Kidney capillary endothelial cell (primary cell): ENCODE results near the gene CEP170B.
A peak's percentile ranks its signal among the peaks of the same experiment; 100 is the strongest.
"Not testable (repeated sequence)": the region's sequence is repeated elsewhere in the genome, so short reads cannot be mapped to it uniquely, and the experiment has no call there.

Experiments used
- DNase-seq: peaks from one replicate; pipeline ENCODE4 v3.0.0-alpha.2; 2018; ENCODE audit warnings: low spot score

The CEP170B gene

GRCh38 chr14:104919152-104919992 lies 54.3 kb downstream of the CEP170B start:
- not testable (repeated sequence) for DNase-seq

GRCh38 chr14:104919993-104920315 lies 54.9 kb downstream of the CEP170B start:
- DNase-seq: no peak

DNA sequence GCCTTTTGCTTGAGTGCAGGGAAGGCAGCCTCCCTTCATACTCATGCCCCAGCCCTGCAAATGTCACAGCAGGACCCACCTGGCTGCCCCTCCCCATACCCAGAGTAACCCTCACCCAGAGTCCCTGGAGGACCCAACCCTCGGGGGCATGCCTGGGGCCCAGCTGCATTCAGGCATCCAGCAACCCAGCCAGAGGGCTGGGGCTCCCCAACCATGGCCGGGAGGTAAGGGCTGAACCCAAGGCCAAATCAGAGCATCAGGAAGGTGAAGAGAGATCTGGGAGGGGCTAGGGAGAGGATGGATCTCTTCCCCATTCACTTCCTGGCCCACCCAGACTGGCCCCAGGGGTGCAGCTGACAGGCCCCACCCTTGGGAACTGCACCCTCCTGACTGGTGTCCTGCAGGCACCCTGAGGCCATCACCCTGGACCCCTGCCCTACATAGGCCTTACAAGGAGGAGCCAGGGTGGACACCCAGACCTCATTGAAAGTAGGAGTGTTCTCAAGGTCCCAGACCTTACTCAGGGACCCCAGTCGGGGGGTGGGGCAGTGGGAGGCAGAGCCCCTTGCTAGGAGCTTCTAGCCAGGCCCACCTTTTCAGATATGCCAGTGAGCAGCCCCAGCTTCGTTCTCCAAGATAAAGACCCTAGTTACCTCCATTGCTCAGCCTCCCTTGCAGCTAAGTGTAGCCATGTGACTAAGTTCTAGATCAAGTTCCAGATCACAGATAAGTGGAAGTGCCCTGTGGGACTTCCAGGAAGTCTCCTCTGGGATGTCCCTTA lies 58.8 kb downstream of the CEP170B start:
- no peak for DNase-seq

DNA sequence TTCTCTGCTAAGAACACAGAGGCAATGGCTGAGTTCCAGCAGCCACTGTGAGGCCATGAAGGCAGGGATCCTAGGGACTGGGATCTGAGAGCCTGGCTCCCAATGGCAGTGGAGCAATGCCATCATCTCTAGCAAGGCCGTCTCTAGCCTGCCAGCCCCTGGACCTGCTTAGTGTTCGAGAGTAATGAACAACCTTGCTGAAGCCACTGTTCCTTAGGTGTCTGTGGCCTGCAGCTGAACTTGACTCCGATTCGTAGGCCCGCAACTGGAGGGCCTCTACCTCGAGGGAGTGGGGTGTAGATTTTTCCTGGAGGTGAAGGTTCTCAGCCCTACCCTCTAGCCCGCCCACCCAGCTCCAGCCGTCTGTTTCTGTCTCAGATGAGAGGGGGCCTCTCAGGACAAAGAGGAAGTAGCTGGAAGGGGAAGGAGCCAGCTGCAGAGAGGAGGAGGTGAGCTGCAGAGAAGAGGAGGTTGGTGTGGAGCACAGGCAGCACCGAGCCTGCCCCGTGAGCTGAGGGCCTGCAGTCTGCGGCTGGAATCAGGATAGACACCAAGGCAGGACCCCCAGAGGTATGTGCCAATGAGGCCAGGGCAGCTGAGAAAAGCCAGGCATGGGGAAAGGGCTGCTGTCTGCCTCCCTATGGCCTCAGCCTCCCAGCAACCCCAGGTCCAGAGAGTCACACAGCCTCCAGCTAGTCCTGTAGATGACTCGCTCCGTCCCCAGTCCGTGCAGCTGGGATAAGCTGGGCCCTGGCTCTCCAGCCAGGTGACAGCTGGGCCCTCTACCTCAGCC lies 59.5 kb downstream of the CEP170B start, which contains the start of gene PLD4:
Gene PLD4, plus strand, starts transcription at position 459 of the 793 bp plus-strand sequence. CDS start 2,262 bp downstream, outside the sequence.
- DNase-seq: no peak

DNA sequence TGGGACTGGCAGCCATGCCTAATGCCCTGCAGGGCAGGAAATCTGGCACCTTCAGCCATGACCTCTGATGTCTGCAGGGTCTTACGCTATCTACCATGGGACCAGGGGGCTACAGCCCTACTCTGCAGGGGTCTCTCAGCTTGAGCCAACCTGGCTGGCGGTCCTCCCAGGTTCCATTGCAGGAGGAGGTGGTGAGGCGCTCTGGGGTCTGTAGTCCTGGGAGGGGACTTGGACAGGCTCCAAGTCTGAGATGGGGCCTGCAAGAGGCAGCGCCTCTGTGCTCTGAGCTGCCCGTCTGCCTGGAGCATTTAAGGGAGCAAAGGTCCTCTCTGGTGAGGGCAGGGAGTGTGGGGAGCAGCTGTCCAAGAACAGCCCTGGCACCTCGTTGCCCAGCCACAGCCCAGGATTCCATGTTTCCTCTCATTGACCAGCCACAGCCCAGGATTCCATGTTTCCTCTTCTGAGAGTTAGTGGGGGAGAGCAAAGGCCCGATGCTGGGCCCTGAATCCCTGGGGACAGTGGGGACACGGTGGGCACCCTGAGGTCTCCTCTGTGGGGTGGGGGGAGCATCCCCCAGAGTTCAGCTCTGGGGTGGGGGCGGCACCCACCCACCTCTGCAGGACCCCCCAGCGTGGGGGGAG lies 60.3 kb downstream of the CEP170B start:
- DNase-seq: no peak

- no peak for DNase-seq
These were observed 61.0 kb downstream of the CEP170B start for GRCh38 chr14:104925855-104926609.

GRCh38 chr14:104926619-104927431 lies 61.8 kb downstream of the CEP170B start:
- no peak for DNase-seq

- no peak for DNase-seq
These were observed 62.4 kb downstream of the CEP170B start for GRCh38 chr14:104927432-104927816.

- DNase-seq: no peak
These were observed 62.8 kb downstream of the CEP170B start for GRCh38 chr14:104927901-104928300.

DNA sequence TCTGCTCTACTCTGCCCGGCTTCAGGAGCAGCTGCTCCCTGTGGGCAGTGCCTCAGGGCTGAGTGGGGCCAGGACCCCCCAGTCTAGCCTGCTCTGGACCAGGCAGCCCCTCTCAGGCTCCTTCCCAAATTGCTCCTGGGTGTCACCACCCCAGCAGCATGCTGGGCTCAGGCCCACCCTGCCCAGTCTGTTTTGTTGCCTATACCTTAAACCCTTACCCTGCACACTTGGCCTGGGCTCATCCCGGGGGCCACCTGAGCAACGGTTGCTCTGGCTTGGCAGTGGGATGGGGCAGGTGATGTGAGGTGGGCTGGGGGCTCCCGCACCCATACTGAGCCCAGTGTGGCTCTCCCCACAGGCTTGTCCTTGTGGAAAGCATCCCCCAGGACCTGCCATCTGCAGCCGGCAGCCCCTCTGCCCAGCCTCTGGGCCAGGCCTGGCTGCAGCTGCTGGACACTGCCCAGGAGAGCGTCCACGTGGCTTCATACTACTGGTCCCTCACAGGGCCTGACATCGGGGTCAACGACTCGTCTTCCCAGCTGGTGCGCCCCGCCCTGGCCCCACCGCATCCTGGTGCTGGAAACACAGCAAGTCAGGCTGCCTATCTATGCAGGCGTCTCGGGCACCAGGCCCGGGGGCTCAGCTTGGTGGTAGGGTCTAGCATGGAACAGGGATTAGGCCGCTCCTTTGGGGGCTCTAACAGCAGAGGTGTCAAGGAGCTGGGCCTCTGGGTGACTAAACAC lies 63.5 kb downstream of the CEP170B start:
- no peak for DNase-seq

DNA sequence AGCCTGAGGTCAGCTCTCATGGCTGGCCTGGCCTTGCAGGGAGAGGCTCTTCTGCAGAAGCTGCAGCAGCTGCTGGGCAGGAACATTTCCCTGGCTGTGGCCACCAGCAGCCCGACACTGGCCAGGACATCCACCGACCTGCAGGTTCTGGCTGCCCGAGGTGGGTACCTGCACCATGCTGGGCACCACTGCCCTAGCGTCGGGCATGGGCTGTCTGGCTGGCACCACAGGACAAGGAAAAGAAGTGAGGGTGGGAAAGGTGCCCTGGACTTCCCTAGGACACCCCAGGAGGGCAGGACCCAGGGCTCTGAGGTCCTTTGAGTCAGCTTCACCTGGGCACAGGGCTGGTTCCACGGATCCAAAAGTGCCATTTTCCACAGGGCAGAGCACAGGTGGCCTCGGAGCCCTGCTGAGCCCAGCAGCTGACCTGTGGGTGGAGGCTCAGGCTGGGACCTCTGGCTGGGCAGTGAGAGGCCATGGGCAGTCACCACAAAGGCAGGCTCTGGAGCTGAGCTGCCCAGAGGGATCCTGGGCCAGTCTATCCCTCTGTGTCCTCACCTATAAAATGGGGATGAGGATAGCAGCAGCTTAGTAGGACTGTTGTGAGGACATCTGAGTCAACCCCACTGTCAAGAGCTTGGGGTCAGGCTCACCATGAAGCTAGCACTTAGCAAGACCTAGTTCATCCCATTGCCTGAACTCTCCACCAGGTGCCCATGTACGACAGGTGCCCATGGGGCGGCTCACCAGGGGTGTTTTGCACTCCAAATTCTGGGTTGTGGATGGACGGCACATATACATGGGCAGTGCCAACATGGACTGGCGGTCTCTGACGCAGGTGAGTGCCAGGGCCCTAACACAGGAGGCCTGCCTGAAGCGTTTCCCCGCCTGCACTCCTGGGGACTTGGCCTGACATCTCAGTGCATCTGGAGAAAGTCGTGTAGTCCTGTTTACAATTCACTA lies 64.5 kb downstream of the CEP170B start:
- DNase-seq: no peak

DNA sequence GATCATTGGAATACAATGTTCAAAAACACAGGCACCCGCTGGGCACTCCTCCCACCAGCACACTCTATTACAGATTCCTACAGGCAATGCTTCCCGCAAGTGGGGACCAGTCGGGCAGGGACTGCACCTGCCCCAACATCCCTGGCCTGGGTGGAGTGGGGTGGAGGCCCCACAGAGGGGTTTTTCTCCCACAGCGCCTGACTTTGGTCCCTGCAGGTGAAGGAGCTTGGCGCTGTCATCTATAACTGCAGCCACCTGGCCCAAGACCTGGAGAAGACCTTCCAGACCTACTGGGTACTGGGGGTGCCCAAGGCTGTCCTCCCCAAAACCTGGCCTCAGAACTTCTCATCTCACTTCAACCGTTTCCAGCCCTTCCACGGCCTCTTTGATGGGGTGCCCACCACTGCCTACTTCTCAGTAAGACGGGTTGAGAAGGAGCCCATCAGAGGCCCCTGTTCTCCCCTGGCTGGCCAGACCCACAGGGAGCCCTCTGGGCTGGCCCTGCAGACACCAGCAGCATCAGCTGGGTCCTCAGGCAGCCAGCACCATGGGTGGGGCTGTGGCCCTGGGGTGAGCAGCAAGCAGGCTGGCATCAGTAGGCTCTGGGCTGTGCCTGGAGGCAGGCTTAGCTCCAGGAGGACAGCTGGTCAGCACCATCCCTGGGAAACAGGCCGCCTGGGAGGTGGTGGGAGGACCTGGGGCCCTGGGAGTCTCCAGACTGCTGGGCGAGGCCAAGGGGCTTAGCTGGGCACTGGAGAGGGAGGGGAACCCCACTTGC lies 65.6 kb downstream of the CEP170B start:
- no peak for DNase-seq

DNA sequence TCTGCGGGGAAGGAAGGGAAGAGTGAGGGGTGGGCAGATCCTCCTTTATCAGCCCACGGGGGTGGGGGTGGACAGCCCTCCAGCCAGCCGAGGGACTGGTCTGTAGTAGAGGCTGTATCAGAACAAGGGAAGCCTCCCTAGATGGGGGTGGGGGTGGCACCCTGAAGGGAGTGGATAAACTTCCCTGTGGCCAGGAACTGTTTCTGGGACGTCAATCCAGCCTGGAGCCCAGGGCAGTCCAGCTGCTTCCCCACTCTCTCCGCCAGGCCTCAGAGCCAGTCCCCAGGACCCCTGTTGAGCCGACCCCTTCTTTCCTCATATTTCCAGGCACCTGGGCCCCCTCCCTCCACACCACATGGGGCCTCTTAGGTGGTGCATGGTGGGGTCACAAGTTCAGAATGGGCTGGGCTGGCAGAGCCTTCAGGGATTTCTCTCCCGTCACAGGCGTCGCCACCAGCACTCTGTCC lies 66.3 kb downstream of the CEP170B start:
- no peak for DNase-seq

GRCh38 chr14:104931771-104932675 lies 67.0 kb downstream of the CEP170B start:
- no peak for DNase-seq

- peak; percentile 38 for DNase-seq
These were observed 67.9 kb downstream of the CEP170B start for GRCh38 chr14:104932676-104933631.
